Forelimb muscle (tissue), 1 donor: ENCODE measurements around the gene C4BPB. TPM values are rescaled to one million over a fixed set of nuclear protein-coding genes. Genes with fewer than 3 reads are reported as not detected.
A peak's percentile ranks its signal among the peaks of the same experiment; 100 is the strongest.
"Not testable (repeated sequence)": the region's sequence is repeated elsewhere in the genome, so short reads cannot be mapped to it uniquely, and the experiment has no call there.

ENCODE experiments used
- DNase-seq: peaks from one replicate; pipeline ENCODE4 v3.0.0-alpha.2; 2013; ENCODE audit warnings: low read depth
- polyA plus RNA-seq: library from polyadenylated mRNA; unstranded; fragments of 120-200 nt; gene quantifications from one replicate; pipeline ENCODE4 v1.2.1, GENCODE V29; 2013; ENCODE audit not compliant: insufficient read length

Gene C4BPB
- polyA plus RNA-seq, result 0.18 TPM

GRCh38 chr1:207088701-207089626 lies at the start of gene C4BPB:
Gene C4BPB, plus strand, starts transcription at chr1:207088860. Its CDS starts 672 bp downstream, at chr1:207089532.
- no peak for DNase-seq

GRCh38 chr1:207039380-207040180 lies 49.1 kb upstream of the C4BPB start:
- DNase-seq, result no peak

- DNase-seq, result no peak
These were observed 48.5 kb upstream of the C4BPB start for GRCh38 chr1:207040181-207040533.

- DNase-seq, result not testable (repeated sequence)
These were observed 47.3 kb upstream of the C4BPB start for GRCh38 chr1:207041397-207041796.

GRCh38 chr1:207045453-207045852 lies 43.2 kb upstream of the C4BPB start:
- no peak for DNase-seq

- DNase-seq, result no peak
These were observed 41.2 kb upstream of the C4BPB start for GRCh38 chr1:207047505-207047904.

GRCh38 chr1:207048041-207048440 lies 40.6 kb upstream of the C4BPB start:
- no peak for DNase-seq

- DNase-seq, result no peak
These were observed 39.6 kb upstream of the C4BPB start for GRCh38 chr1:207049054-207049453.

GRCh38 chr1:207049514-207049913 lies 39.1 kb upstream of the C4BPB start:
- no peak for DNase-seq

GRCh38 chr1:207049974-207050391 lies 38.7 kb upstream of the C4BPB start:
- no peak for DNase-seq

GRCh38 chr1:207050480-207051190 lies 38.0 kb upstream of the C4BPB start:
- DNase-seq, result peak; percentile 84

GRCh38 chr1:207051191-207051943 lies 37.3 kb upstream of the C4BPB start, which contains the start of gene YOD1:
Gene YOD1, minus strand, starts transcription at chr1:207051208. Its CDS starts 178 bp downstream, at chr1:207051030.
- DNase-seq, result no peak

- peak; percentile 82 for DNase-seq
These were observed 35.5 kb upstream of the C4BPB start, which contains the start of gene PFKFB2 for GRCh38 chr1:207052911-207053769. Gene PFKFB2, plus strand, starts transcription at chr1:207053275. Its CDS starts 1,443 bp downstream, at chr1:207054718.

GRCh38 chr1:207054491-207054890 lies 34.2 kb upstream of the C4BPB start:
- DNase-seq, result no peak

GRCh38 chr1:207055386-207056001 lies 33.2 kb upstream of the C4BPB start:
- no peak for DNase-seq

GRCh38 chr1:207056673-207057072 lies 32.0 kb upstream of the C4BPB start:
- DNase-seq, result no peak

GRCh38 chr1:207058252-207058651 lies 30.4 kb upstream of the C4BPB start:
- no peak for DNase-seq

- no peak for DNase-seq
These were observed 29.5 kb upstream of the C4BPB start for GRCh38 chr1:207058878-207059867.
